Inflammatory macrophage treated with lipopolysaccharide for 4 hours (primary cell): ENCODE results near the gene GMCL1.
"Not testable (repeated sequence)": the region's sequence is repeated elsewhere in the genome, so short reads cannot be mapped to it uniquely, and the experiment has no call there.

ENCODE experiments used
- DNase-seq: peaks from one replicate; pipeline ENCODE4 v3.0.0-alpha.2; 2020

The GMCL1 gene

GRCh38 chr2:69829256-69830044 is at the start of gene GMCL1:
Gene GMCL1, plus strand, starts transcription at chr2:69829660. Its CDS starts 233 bp downstream, at chr2:69829893.
- DNase-seq: peak; percentile 97

- no peak for DNase-seq
Observed at GRCh38 chr2:69780921-69781320, 48.5 kb upstream of the GMCL1 start.

- DNase-seq: no peak
Observed at GRCh38 chr2:69781321-69782248, 47.9 kb upstream of the GMCL1 start.

- no peak for DNase-seq
Observed at GRCh38 chr2:69784228-69784627, 45.2 kb upstream of the GMCL1 start.

GRCh38 chr2:69785358-69785757 is 44.1 kb upstream of the GMCL1 start:
- no peak for DNase-seq

GRCh38 chr2:69786052-69786560 is 43.4 kb upstream of the GMCL1 start:
- no peak for DNase-seq

GRCh38 chr2:69789175-69789721 is 40.2 kb upstream of the GMCL1 start:
- DNase-seq: no peak

GRCh38 chr2:69789772-69790600 is 39.5 kb upstream of the GMCL1 start:
- DNase-seq: peak; percentile 20

GRCh38 chr2:69790601-69790959 is 38.9 kb upstream of the GMCL1 start:
- DNase-seq: no peak

GRCh38 chr2:69791045-69791444 is 38.4 kb upstream of the GMCL1 start:
- no peak for DNase-seq

GRCh38 chr2:69796174-69796573 is 33.3 kb upstream of the GMCL1 start:
- DNase-seq: no peak

GRCh38 chr2:69797235-69797634 is 32.2 kb upstream of the GMCL1 start:
- DNase-seq: no peak

GRCh38 chr2:69797836-69798289 is 31.6 kb upstream of the GMCL1 start:
- DNase-seq: no peak

- DNase-seq: peak; percentile 44
Observed at GRCh38 chr2:69798290-69798908, 31.1 kb upstream of the GMCL1 start.

GRCh38 chr2:69798909-69799526 is 30.4 kb upstream of the GMCL1 start:
- no peak for DNase-seq

- DNase-seq: no peak
Observed at GRCh38 chr2:69801745-69802290, 27.6 kb upstream of the GMCL1 start.

- DNase-seq: not testable (repeated sequence)
Observed at GRCh38 chr2:69802781-69803367, 26.6 kb upstream of the GMCL1 start.

- no peak for DNase-seq
Observed at GRCh38 chr2:69804416-69804815, 25.0 kb upstream of the GMCL1 start.

- DNase-seq: no peak
Observed at GRCh38 chr2:69805887-69806286, 23.6 kb upstream of the GMCL1 start.

- DNase-seq: no peak
Observed at GRCh38 chr2:69807821-69808540, 21.5 kb upstream of the GMCL1 start.
